K562 (cell line): Measurements from ENCODE around the gene LETM1. TPM values are rescaled to one million over a fixed set of nuclear protein-coding genes. Genes with fewer than 3 reads are reported as not detected.
A peak's percentile ranks its signal among the peaks of the same experiment; 100 is the strongest.

Experiments used
- GABPB2 ChIP-seq: fragments of 250-450 bp; sonication (Bioruptor Pico); conservative IDR thresholded peaks from 2 replicates; pipeline ENCODE4 v1.5.1; 2021; ENCODE audit warnings: mild to moderate bottlenecking
- MAFF ChIP-seq: IDR thresholded peaks from 2 replicates; pipeline ENCODE4 v1.6.1; 2012; ENCODE audit warnings: low read length, improper control_type of control experiment
- MEF2A ChIP-seq: IDR thresholded peaks from 2 replicates; pipeline ENCODE4 v1.6.1; 2011; ENCODE audit warnings: low read depth, mild to moderate bottlenecking, low read length, moderate library complexity; ENCODE audit not compliant: control insufficient read depth
- NR2C1 ChIP-seq, 2 experiments: fragments of 450-650 bp; IDR thresholded peaks; 2 replicates each; pipeline ENCODE4 v1.6.1; 2017; ENCODE audit warnings: mild to moderate bottlenecking in 2 of 2, antibody characterized with exemption in 1 of 2, inconsistent platforms in 1 of 2, missing compliant biosample characterization in 1 of 2, missing genetic modification characterization in 1 of 2
- NR3C1 ChIP-seq: sonication (generic); formaldehyde crosslinking; IDR thresholded peaks from 2 replicates; pipeline ENCODE4 v1.8.1; 2022; ENCODE audit warnings: missing genetic modification reagents
- RERE ChIP-seq: sonication (generic); formaldehyde crosslinking; IDR thresholded peaks from 2 replicates; pipeline ENCODE4 v1.8.0; 2023; ENCODE audit warnings: missing genetic modification reagents, mild to moderate bottlenecking, borderline replicate concordance
- RFX7 ChIP-seq: fragments of 250-450 bp; sonication (Bioruptor Pico); IDR thresholded peaks from 2 replicates; pipeline ENCODE4 v1.5.1; 2021; ENCODE audit warnings: mild to moderate bottlenecking
- SMARCE1 ChIP-seq: fragments of 450-650 bp; IDR thresholded peaks from 2 replicates; pipeline ENCODE4 v1.7.1; 2016; ENCODE audit warnings: mild to moderate bottlenecking
- STAT6 ChIP-seq: sonication (generic); formaldehyde crosslinking; IDR thresholded peaks from 2 replicates; pipeline ENCODE4 v1.8.1; 2023; ENCODE audit warnings: mild to moderate bottlenecking, missing genetic modification reagents
- TEAD2 ChIP-seq: fragments of 450-650 bp; IDR thresholded peaks from 2 replicates; pipeline ENCODE4 v1.6.1; 2016; ENCODE audit warnings: missing genetic modification characterization, control low read depth, missing compliant biosample characterization
- ZBTB9 ChIP-seq: fragments of 450-650 bp; formaldehyde crosslinking; IDR thresholded peaks from 2 replicates; pipeline ENCODE4 v1.4.0; 2020; ENCODE audit warnings: mild to moderate bottlenecking, moderate library complexity
- ZNF134 ChIP-seq: fragments of 250-450 bp; sonication (Bioruptor Pico); conservative IDR thresholded peaks from 2 replicates; pipeline ENCODE4 v1.4.0; 2020
- ZNF696 ChIP-seq: fragments of 250-450 bp; sonication (Bioruptor Pico); conservative IDR thresholded peaks from 2 replicates; pipeline ENCODE4 v1.4.0; 2020; ENCODE audit warnings: mild to moderate bottlenecking, moderate library complexity
- polyA plus RNA-seq, 8 experiments: library from polyadenylated mRNA; depleted of rRNA in 4 of 8; stranded (reverse) in 5 of 8; unstranded in 3 of 8; fragments of >200 nt; fragmentation: Nextera tagmentation in 2 of 8; fragmentation: Illumina TruSeq in 1 of 8; extraction: Ambion mirVana in 2 of 8; extraction: Trizol in 1 of 8; gene quantifications; 2 replicates each; pipeline versions ENCODE4 v1.2.1 to v1.2.3, GENCODE V29; 2011 to 2014; ENCODE audit warnings: inconsistent platforms in 1 of 8, missing spikeins in 1 of 8
- total RNA-seq, 7 experiments: library from RNA; depleted of rRNA in 6 of 7; stranded (reverse); fragments of >200 nt in 6 of 7; fragmentation: Illumina TruSeq in 2 of 7; extraction: Trizol in 2 of 7; gene quantifications; 2 replicates each; pipeline versions ENCODE4 v1.2.1 to v1.2.3, GENCODE V29; 2011 to 2021; ENCODE audit warnings: low replicate concordance in 1 of 7
- TF ChIP-seq, protein P1 (sequence below): fragments of 450-650 bp; IDR thresholded peaks from 2 replicates; pipeline ENCODE4 v1.6.1; 2016; ENCODE audit warnings: low read depth, mild to moderate bottlenecking, moderate library complexity

LETM1 gene
- total and polyA plus RNA-seq, 9 of the 15 experiments (the other 6 are each of a cell fraction or from before 2014, with no cell fraction given) = 3.9 to 109 (median 35.0) TPM

DNA sequence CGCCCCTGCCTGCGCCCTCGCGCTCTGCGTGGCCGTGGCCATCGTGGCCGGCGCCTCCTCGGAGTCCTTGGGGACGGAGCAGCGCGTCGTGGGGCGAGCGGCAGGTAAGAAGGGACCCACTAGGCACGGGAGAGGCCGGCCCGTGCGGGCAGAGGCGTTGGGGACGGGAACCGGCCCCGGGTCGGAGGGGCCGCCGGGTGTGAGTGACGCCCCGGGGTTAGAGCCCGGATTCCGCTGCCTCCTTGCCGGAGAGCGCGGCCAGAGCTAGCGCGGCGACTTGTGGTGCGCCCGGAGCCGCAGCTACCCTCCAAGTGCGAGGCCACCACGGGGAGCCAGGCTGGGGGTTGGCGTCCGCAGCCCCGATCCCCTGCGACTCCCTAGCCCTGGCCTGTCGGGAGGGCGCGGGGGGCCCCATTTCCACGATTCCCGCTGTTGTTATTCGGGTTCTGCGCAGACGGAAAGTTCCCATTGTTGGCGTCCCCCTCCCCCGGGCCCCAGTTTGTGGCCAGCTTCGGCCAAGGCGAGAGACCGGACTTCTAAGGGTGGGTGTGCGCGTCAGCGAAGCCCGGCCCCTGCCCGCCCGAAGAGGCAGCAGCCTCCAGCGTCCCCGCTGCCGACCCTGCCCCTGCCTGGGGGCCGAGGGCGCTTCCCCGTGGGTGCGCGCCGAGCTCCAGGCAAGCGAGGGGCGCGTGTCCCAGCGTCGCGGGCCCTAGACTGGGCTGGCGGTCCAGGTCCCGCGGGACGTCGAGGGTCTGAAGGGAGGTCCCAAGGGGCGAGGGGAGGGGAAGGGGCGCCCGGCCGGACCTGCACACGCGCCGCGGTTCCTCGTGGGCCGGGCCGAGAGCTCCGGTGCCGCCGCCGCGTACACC is 61.8 kb downstream of the LETM1 start (continued):
- TF ChIP-seq RERE (CRISPR knock-in tag) (no peak), TEAD2 (tag) (no peak), ZNF134 (CRISPR knock-in tag) (no peak), NR3C1 (CRISPR knock-in tag) (no peak), MAFF (no peak), SMARCE1 (no peak), STAT6 (CRISPR knock-in tag) (no peak), MEF2A (no peak), ZBTB9 (CRISPR knock-in tag) (peak; percentile 88), GABPB2 (CRISPR knock-in tag) (no peak), RFX7 (no peak), NR2C1 (IDR thresholded peaks at IDR 0.05) (no peak), NR2C1 (tag; IDR thresholded peaks at IDR 0.05) (no peak), ZNF696 (CRISPR knock-in tag) (no peak)
- TF ChIP-seq, protein P1, sequence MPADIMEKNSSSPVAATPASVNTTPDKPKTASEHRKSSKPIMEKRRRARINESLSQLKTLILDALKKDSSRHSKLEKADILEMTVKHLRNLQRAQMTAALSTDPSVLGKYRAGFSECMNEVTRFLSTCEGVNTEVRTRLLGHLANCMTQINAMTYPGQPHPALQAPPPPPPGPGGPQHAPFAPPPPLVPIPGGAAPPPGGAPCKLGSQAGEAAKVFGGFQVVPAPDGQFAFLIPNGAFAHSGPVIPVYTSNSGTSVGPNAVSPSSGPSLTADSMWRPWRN = no peak
